ENCODE results near the gene THNSL1.
A peak's percentile ranks its signal among the peaks of the same experiment; 100 is the strongest.
"Not testable (repeated sequence)": the region's sequence is repeated elsewhere in the genome, so short reads cannot be mapped to it uniquely, and the experiment has no call there.

Gene THNSL1

GRCh38 chr10:25016376-25017153, at the start of gene THNSL1:
TSS of gene THNSL1 (plus strand) at chr10:25016612. CDS start at chr10:25023224, 6,612 bp downstream.
- DNase-seq (ENCODE audit: low read depth, low spot score), result peak; percentile 90

- DNase-seq (ENCODE audit: low read depth, low spot score), result no peak
Observed at GRCh38 chr10:24966962-24967481, 49.4 kb upstream of the THNSL1 start.

- no peak for DNase-seq (ENCODE audit: low read depth, low spot score)
Observed at GRCh38 chr10:24968349-24968748, 48.1 kb upstream of the THNSL1 start.

- not testable (repeated sequence) for DNase-seq (ENCODE audit: low read depth, low spot score)
Observed at GRCh38 chr10:24968951-24969350, 47.5 kb upstream of the THNSL1 start.

GRCh38 chr10:24969841-24970281, 46.6 kb upstream of the THNSL1 start:
- no peak for DNase-seq (ENCODE audit: low read depth, low spot score)

- no peak for DNase-seq (ENCODE audit: low read depth, low spot score)
Observed at GRCh38 chr10:24971374-24971773, 45.0 kb upstream of the THNSL1 start.

GRCh38 chr10:24973163-24973562, 43.2 kb upstream of the THNSL1 start:
- no peak for DNase-seq (ENCODE audit: low read depth, low spot score)

GRCh38 chr10:24974976-24975375, 41.4 kb upstream of the THNSL1 start:
- DNase-seq (ENCODE audit: low read depth, low spot score), result no peak

- DNase-seq (ENCODE audit: low read depth, low spot score), result no peak
Observed at GRCh38 chr10:24979685-24980084, 36.7 kb upstream of the THNSL1 start.

- DNase-seq (ENCODE audit: low read depth, low spot score), result no peak
Observed at GRCh38 chr10:24981161-24981710, 35.2 kb upstream of the THNSL1 start.

- no peak for DNase-seq (ENCODE audit: low read depth, low spot score)
Observed at GRCh38 chr10:24982319-24983112, 33.9 kb upstream of the THNSL1 start.

GRCh38 chr10:24983130-24983529, 33.3 kb upstream of the THNSL1 start:
- DNase-seq (ENCODE audit: low read depth, low spot score), result no peak

- no peak for DNase-seq (ENCODE audit: low read depth, low spot score)
Observed at GRCh38 chr10:24983946-24984345, 32.5 kb upstream of the THNSL1 start.

- no peak for DNase-seq (ENCODE audit: low read depth, low spot score)
Observed at GRCh38 chr10:24984906-24985305, 31.5 kb upstream of the THNSL1 start.

- no peak for DNase-seq (ENCODE audit: low read depth, low spot score)
Observed at GRCh38 chr10:24988831-24989640, 27.4 kb upstream of the THNSL1 start.

- DNase-seq (ENCODE audit: low read depth, low spot score), result no peak
Observed at GRCh38 chr10:24989867-24990266, 26.5 kb upstream of the THNSL1 start.

GRCh38 chr10:24991298-24991697, 25.1 kb upstream of the THNSL1 start:
- DNase-seq (ENCODE audit: low read depth, low spot score), result no peak

- DNase-seq (ENCODE audit: low read depth, low spot score), result no peak
Observed at GRCh38 chr10:24992512-24993133, 23.8 kb upstream of the THNSL1 start.

- DNase-seq (ENCODE audit: low read depth, low spot score), result no peak
Observed at GRCh38 chr10:24993237-24993958, 23.0 kb upstream of the THNSL1 start.

- DNase-seq (ENCODE audit: low read depth, low spot score), result no peak
Observed at GRCh38 chr10:24995072-24995471, 21.3 kb upstream of the THNSL1 start.

Measured in iPS DF 19.7 (cell line).